SH-SY5Y (cell line): ENCODE results near the gene FOS.

Experiments used
- GATA2 ChIP-seq: IDR thresholded peaks from 2 replicates; pipeline ENCODE4 v1.6.1; 2011; ENCODE audit warnings: mild to moderate bottlenecking, low read depth, low read length
- GATA3 ChIP-seq: IDR thresholded peaks from 2 replicates; pipeline ENCODE4 v1.6.1; 2011; ENCODE audit warnings: low read depth, mild to moderate bottlenecking, low read length, moderate library complexity

DNA sequence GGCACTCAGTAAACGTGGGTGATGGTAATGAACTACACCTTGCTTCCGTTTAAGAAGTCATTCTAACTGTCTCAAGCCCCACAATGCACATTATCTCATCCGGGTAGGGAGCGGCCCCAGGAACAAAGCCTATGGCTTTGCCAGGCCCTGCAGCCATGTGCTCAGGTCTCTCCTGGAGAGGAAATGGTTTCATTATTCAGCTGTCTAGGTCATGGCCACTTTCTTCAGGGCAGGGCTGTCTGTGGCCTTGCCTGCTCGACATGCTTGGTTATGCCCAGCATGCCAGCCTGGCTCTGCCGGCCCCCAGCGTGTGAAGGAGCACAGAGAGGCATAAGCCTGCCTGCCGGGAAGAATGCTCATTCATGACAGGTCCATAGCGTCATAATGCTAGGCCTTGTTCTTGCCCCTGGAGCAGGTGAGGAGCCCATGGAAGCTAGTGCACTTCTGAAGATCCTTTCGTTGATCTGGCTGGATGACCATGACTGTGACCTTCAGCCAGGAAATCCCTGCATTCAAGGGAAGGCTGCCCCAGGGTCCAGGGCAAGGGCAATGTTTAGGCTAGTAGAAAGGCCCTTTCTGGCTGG, 26.3 kb upstream of the FOS start:
- TF ChIP-seq GATA2 (no peak), GATA3 (no peak)
